IMR-90 (cell line): Measurements from ENCODE around the gene NXPH1. TPM values are rescaled to one million over a fixed set of nuclear protein-coding genes. Genes with fewer than 3 reads are reported as not detected.

Experiments used
- ATAC-seq: fragments of 200-7000 bp; cut with Tn5 transposase; 2 replicates; pipeline ENCODE4 v1.9.1; 2020; ENCODE audit warnings: low read depth, mild to moderate bottlenecking, moderate library complexity
- BruUV-seq: library from RNA; stranded (reverse); fragments of 400-500 nt; replicated peaks from 2 replicates; lab custom pipeline; 2021; lab: Mats Ljungman, UMichigan
- CTCF ChIA-PET: fragments of 300-600 bp; formaldehyde crosslinking; extraction: SDS; loops from one replicate; lab custom pipeline; 2021; ENCODE audit warnings: antibody characterized with exemption; lab: Yijun Ruan, JAX
- POLR2A ChIA-PET: fragments of 300-600 bp; sonication (Branson Sonifier 250); formaldehyde crosslinking; loops from one replicate; lab custom pipeline; 2022; ENCODE audit warnings: antibody characterized with exemption; ENCODE audit not compliant: unreplicated experiment; lab: Charles Lee
- DNase-seq: peaks from one replicate; pipeline ENCODE4 v3.0.0; 2013
- H2AFZ ChIP-seq: replicated peaks from 2 replicates; pipeline ENCODE3; 2013; ENCODE audit warnings: low read length, mild to moderate bottlenecking; ENCODE audit not compliant: poor library complexity
- H2AK5ac ChIP-seq: 2 replicates; pipeline ENCODE4 v1.6.1; 2013; ENCODE audit warnings: low read depth, low read length, inconsistent platforms
- H2AK9ac ChIP-seq: replicated peaks from 2 replicates; pipeline ENCODE3; 2013; ENCODE audit warnings: mild to moderate bottlenecking, low read depth, low read length, moderate library complexity; ENCODE audit not compliant: poor library complexity
- H2BK120ac ChIP-seq: 2 replicates; pipeline ENCODE4 v1.6.1; 2013; ENCODE audit warnings: low read depth, low read length, inconsistent platforms
- H2BK15ac ChIP-seq: 3 replicates; pipeline ENCODE4 v1.6.1; 2013; ENCODE audit warnings: low read depth, low read length, inconsistent platforms
- H2BK20ac ChIP-seq: 2 replicates; pipeline ENCODE4 v1.6.1; 2013; ENCODE audit warnings: low read depth, mild to moderate bottlenecking, inconsistent platforms, low read length, moderate library complexity
- H2BK5ac ChIP-seq: 2 replicates; pipeline ENCODE4 v1.6.1; 2013; ENCODE audit warnings: mild to moderate bottlenecking, low read depth, low read length, inconsistent platforms; ENCODE audit not compliant: poor library complexity, severe bottlenecking
- H3K14ac ChIP-seq: replicated peaks from 2 replicates; pipeline ENCODE4 v1.6.1; 2013; ENCODE audit warnings: low read depth, low read length, inconsistent platforms
- H3K18ac ChIP-seq: 2 replicates; pipeline ENCODE4 v1.6.1; 2013; ENCODE audit warnings: low read depth, low read length, control low read depth
- H3K23ac ChIP-seq: 2 replicates; pipeline ENCODE4 v1.6.1; 2013; ENCODE audit warnings: low read depth, low read length, inconsistent platforms
- H3K27ac ChIP-seq: 2 replicates; pipeline ENCODE4 v1.5.1; 2013; ENCODE audit warnings: mild to moderate bottlenecking, control low read depth, low read length; ENCODE audit not compliant: insufficient read depth
- H3K27me3 ChIP-seq: 2 replicates; pipeline ENCODE4 v1.6.1; 2013; ENCODE audit warnings: low read length; ENCODE audit not compliant: control insufficient read depth, insufficient read depth
- H3K36me3 ChIP-seq: 2 replicates; pipeline ENCODE4 v1.6.1; 2013; ENCODE audit warnings: low read length, mixed read lengths; ENCODE audit not compliant: control insufficient read depth, insufficient read depth
- H3K4ac ChIP-seq: 2 replicates; pipeline ENCODE4 v1.6.1; 2013; ENCODE audit warnings: low read depth, low read length, inconsistent platforms
- H3K4me1 ChIP-seq: 2 replicates; pipeline ENCODE4 v1.6.1; 2013; ENCODE audit warnings: low read length, mixed read lengths; ENCODE audit not compliant: control insufficient read depth, insufficient read depth
- H3K4me2 ChIP-seq: 2 replicates; pipeline ENCODE4 v1.6.1; 2013; ENCODE audit warnings: low read depth, mild to moderate bottlenecking, control low read depth, low read length, moderate library complexity
- H3K4me3 ChIP-seq: 2 replicates; pipeline ENCODE4 v1.5.1; 2013; ENCODE audit warnings: low read depth, mild to moderate bottlenecking, control low read depth, low read length, moderate library complexity; ENCODE audit not compliant: insufficient read depth
- H3K56ac ChIP-seq: 2 replicates; pipeline ENCODE4 v1.6.1; 2013; ENCODE audit warnings: low read length, inconsistent platforms; ENCODE audit not compliant: insufficient read depth; ENCODE audit errors: extremely low read depth
- H3K79me1 ChIP-seq, 2 experiments: 2 replicates each; pipeline ENCODE4 v1.6.1; 2013; ENCODE audit warnings: low read length in 2 of 2, inconsistent platforms in 1 of 2, low read depth in 1 of 2
- H3K9ac ChIP-seq: 2 replicates; pipeline ENCODE4 v1.6.1; 2013; ENCODE audit warnings: low read depth, low read length, control low read depth
- H3K9me1 ChIP-seq: 2 replicates; pipeline ENCODE4 v1.6.1; 2013; ENCODE audit warnings: low read length, inconsistent platforms; ENCODE audit not compliant: insufficient read depth
- H3K9me3 ChIP-seq: 2 replicates; pipeline ENCODE4 v1.6.1; 2013; ENCODE audit warnings: low read length; ENCODE audit not compliant: control insufficient read depth, insufficient read depth
- H4K20me1 ChIP-seq: 2 replicates; pipeline ENCODE4 v1.6.1; 2013; ENCODE audit warnings: low read length, inconsistent platforms; ENCODE audit not compliant: insufficient read depth
- H4K5ac ChIP-seq: 2 replicates; pipeline ENCODE4 v1.6.1; 2013; ENCODE audit warnings: mild to moderate bottlenecking, low read depth, low read length, control low read depth
- H4K8ac ChIP-seq, 2 experiments: 2 replicates each; pipeline ENCODE4 v1.6.1; 2013; ENCODE audit warnings: low read depth in 2 of 2, low read length in 2 of 2, control low read depth in 1 of 2, inconsistent platforms in 1 of 2
- H4K91ac ChIP-seq: 2 replicates; pipeline ENCODE4 v1.6.1; 2013; ENCODE audit warnings: low read depth, low read length, inconsistent platforms; ENCODE audit not compliant: insufficient read depth
- BHLHE40 ChIP-seq: fragments of 150-350 bp; IDR thresholded peaks from 2 replicates; pipeline ENCODE4 v1.6.1; 2016; ENCODE audit warnings: mild to moderate bottlenecking, low read depth, low read length
- CEBPB ChIP-seq: IDR thresholded peaks from 2 replicates; pipeline ENCODE4 v1.6.1; 2012; ENCODE audit warnings: low read depth, low read length, improper control_type of control experiment
- CHD1 ChIP-seq: IDR thresholded peaks from 2 replicates; pipeline ENCODE4 v1.6.1; 2012; ENCODE audit warnings: low read depth, low read length, improper control_type of control experiment
- CTCF ChIP-seq: conservative IDR thresholded peaks from 2 replicates; pipeline ENCODE4 v1.5.1; 2012; ENCODE audit warnings: mild to moderate bottlenecking, low read depth, low read length, improper control_type of control experiment
- ELK1 ChIP-seq: fragments of 150-350 bp; IDR thresholded peaks from 2 replicates; pipeline ENCODE4 v1.6.1; 2016; ENCODE audit warnings: low read depth, mild to moderate bottlenecking, low read length, moderate library complexity, borderline replicate concordance
- FOS ChIP-seq: fragments of 150-350 bp; IDR thresholded peaks from 2 replicates; pipeline ENCODE4 v1.6.1; 2016; ENCODE audit warnings: low read depth, low read length
- MAFK ChIP-seq: IDR thresholded peaks from 2 replicates; pipeline ENCODE4 v1.6.1; 2012; ENCODE audit warnings: low read depth, low read length, improper control_type of control experiment
- MAZ ChIP-seq: IDR thresholded peaks from 2 replicates; pipeline ENCODE4 v1.6.1; 2012; ENCODE audit warnings: low read depth, mild to moderate bottlenecking, low read length, improper control_type of control experiment, moderate library complexity, borderline replicate concordance
- MXI1 ChIP-seq: IDR thresholded peaks from 2 replicates; pipeline ENCODE4 v1.6.1; 2012; ENCODE audit warnings: low read depth, mild to moderate bottlenecking, low read length, moderate library complexity, borderline replicate concordance
- NFE2L2 ChIP-seq: fragments of 150-350 bp; IDR thresholded peaks from 2 replicates; pipeline ENCODE4 v1.6.1; 2016; ENCODE audit warnings: low read depth, mild to moderate bottlenecking, low read length
- POLR2A ChIP-seq: IDR thresholded peaks from 2 replicates; pipeline ENCODE4 v1.6.1; 2012; ENCODE audit warnings: mild to moderate bottlenecking, low read depth, low read length
- RAD21 ChIP-seq: IDR thresholded peaks from 2 replicates; pipeline ENCODE4 v1.6.1; 2012; ENCODE audit warnings: low read length, improper control_type of control experiment
- RCOR1 ChIP-seq: IDR thresholded peaks from 2 replicates; pipeline ENCODE4 v1.6.1; 2012; ENCODE audit warnings: mild to moderate bottlenecking, low read length, improper control_type of control experiment; ENCODE audit not compliant: insufficient replicate concordance
- RFX5 ChIP-seq: IDR thresholded peaks from 2 replicates; pipeline ENCODE4 v1.8.0; 2012; ENCODE audit warnings: low read depth, mild to moderate bottlenecking, low read length, moderate library complexity
- SMC3 ChIP-seq: fragments of 150-350 bp; IDR thresholded peaks from 2 replicates; pipeline ENCODE4 v1.6.1; 2016; ENCODE audit warnings: low read depth, mild to moderate bottlenecking, antibody characterized with exemption, low read length, moderate library complexity
- USF2 ChIP-seq: fragments of 150-350 bp; IDR thresholded peaks from 2 replicates; pipeline ENCODE4 v1.6.1; 2017; ENCODE audit warnings: mild to moderate bottlenecking, antibody characterized with exemption, low read length, low read depth
- WGBS, 2 experiments: methylation state at CpG; one replicate each; pipeline versions ENCODE4 v1.1.5 to v1.1.7; 2013; ENCODE audit warnings: missing lambda C conversion rate in 2 of 2; ENCODE audit not compliant: insufficient read length in 1 of 2; ENCODE audit errors: extremely low coverage in 2 of 2; 5-methylcytosine and 5-hydroxymethylcytosine counted together
- dilution Hi-C: fragments of 300-500 bp; cut with HindIII; formaldehyde crosslinking; loops from one replicate; pipeline ENCODE4 v1.14.3; 2018; ENCODE audit warnings: low sequenced_read_pairs; ENCODE audit not compliant: unreplicated experiment
- in situ Hi-C: fragments of 300-500 bp; cut with MboI; formaldehyde crosslinking; loops from 3 replicates; pipeline ENCODE4 v1.14.3; 2019; ENCODE audit warnings: low sequenced_read_pairs, inconsistent platforms, mixed read lengths
- intact Hi-C: fragments of 100-400 bp; cut with micrococcal nuclease; formaldehyde crosslinking; loops from 2 replicates; pipeline ENCODE4 v1.10.0; 2022
- polyA plus RNA-seq, 3 experiments: library from polyadenylated mRNA; depleted of rRNA; stranded (reverse); fragments of >200 nt; gene quantifications; 2 replicates each; pipeline ENCODE4 v1.2.3, GENCODE V29; 2012; ENCODE audit warnings: low replicate concordance in 1 of 3
- total RNA-seq: library from RNA; depleted of rRNA; stranded (reverse); fragments of >200 nt; gene quantifications from 2 replicates; pipeline ENCODE4 v1.2.3, GENCODE V29; 2012

Gene NXPH1
- total and polyA plus RNA-seq, 2 of the 4 experiments (the other 2 are of a cell fraction), result not detected

- H3K9me1 ChIP-seq, result no peaks in the 10 kb centered on the region
- dilution Hi-C loops, result no loop called here
- H3K23ac ChIP-seq, result no peak overlapping the region
- H3K9ac ChIP-seq, result no peak overlapping the region
- no peak overlapping the region for H2BK120ac ChIP-seq
- no peaks in the 10 kb centered on the region for H4K20me1 ChIP-seq
- DNase-seq, result no peak
- no peak overlapping the region for H2AFZ ChIP-seq
- no peaks in the 10 kb centered on the region for H3K36me3 ChIP-seq
- in situ Hi-C loops, result no loop called here
- no CpG with 5 or more reads among the region's 3 CpGs for WGBS, 2 experiments
- no peak overlapping the region for H3K27ac ChIP-seq
- H2BK5ac ChIP-seq, result no peak overlapping the region
- no peak for ATAC-seq
- no peaks in the 10 kb centered on the region for H3K27me3 ChIP-seq
- no peak overlapping the region for H3K4me2 ChIP-seq
- POLR2A ChIA-PET, result no interaction called here
- H3K14ac ChIP-seq, result no peak overlapping the region
- H2AK9ac ChIP-seq, result no peak overlapping the region
- H4K91ac ChIP-seq, result no peak overlapping the region
- H3K9me3 ChIP-seq, result peaks cover 6% of the 10 kb centered on the region
- H4K8ac ChIP-seq, result no peak overlapping the region
- no peak overlapping the region for H2BK20ac ChIP-seq
- TF ChIP-seq SMC3, result no peak
- no peak for TF ChIP-seq MXI1
- no peak for TF ChIP-seq CTCF
- TF ChIP-seq USF2, result no peak
- no peak for TF ChIP-seq BHLHE40
- TF ChIP-seq POLR2A, result no peak
- TF ChIP-seq NFE2L2, result no peak
- no peak for TF ChIP-seq MAFK
- TF ChIP-seq CHD1, result no peak
- no peak for TF ChIP-seq RAD21
- no peak for TF ChIP-seq MAZ
- no peak for TF ChIP-seq RFX5
- no peak for TF ChIP-seq ELK1
- no peak for TF ChIP-seq RCOR1
- no peak for TF ChIP-seq FOS
- TF ChIP-seq CEBPB, result no peak
- intact Hi-C loops, result no loop called here
- H3K56ac ChIP-seq, result no peak overlapping the region
- no peaks in the 10 kb centered on the region for H3K79me1 ChIP-seq
- H3K4ac ChIP-seq, result no peak overlapping the region
- no peak overlapping the region for H2AK5ac ChIP-seq
- CTCF ChIA-PET, result interaction anchor here (1.2 kb wide), 1 partner anchor 15 kb away, joined by 4 read pairs; no protein-coding TSS in a partner anchor
- no TSS peak for BruUV-seq
- H4K5ac ChIP-seq, result no peak overlapping the region
- H3K4me3 ChIP-seq, result no peak overlapping the region
- no peaks in the 10 kb centered on the region for H3K4me1 ChIP-seq
- H2BK15ac ChIP-seq, result no peak overlapping the region
- H3K18ac ChIP-seq, result no peak overlapping the region
Observed at GRCh38 chr7:8597565-8597964, 164.2 kb downstream of the NXPH1 start.
